NCI-H226 (cell line): Measurements from ENCODE around the gene HTR3C.

ENCODE experiments used
- DNase-seq: peaks from one replicate; pipeline ENCODE4 v3.0.0-alpha.2; 2015

Gene HTR3C

GRCh38 chr3:184096811-184097383 is 44.0 kb downstream of the HTR3C start, which contains the start of gene HTR3E:
TSS of gene HTR3E (plus strand) at chr3:184097064. CDS start at chr3:184097530, 466 bp downstream.
- DNase-seq, result no peak

GRCh38 chr3:184097556-184097955 is 44.7 kb downstream of the HTR3C start:
- no peak for DNase-seq

GRCh38 chr3:184099806-184100686 is 47.2 kb downstream of the HTR3C start:
- no peak for DNase-seq
